SH-SY5Y (cell line): ENCODE results near the gene BABAM2.

Experiments
- GATA2 ChIP-seq: IDR thresholded peaks from 2 replicates; pipeline ENCODE4 v1.6.1; 2011; ENCODE audit warnings: mild to moderate bottlenecking, low read depth, low read length
- GATA3 ChIP-seq: IDR thresholded peaks from 2 replicates; pipeline ENCODE4 v1.6.1; 2011; ENCODE audit warnings: low read depth, mild to moderate bottlenecking, low read length, moderate library complexity

DNA sequence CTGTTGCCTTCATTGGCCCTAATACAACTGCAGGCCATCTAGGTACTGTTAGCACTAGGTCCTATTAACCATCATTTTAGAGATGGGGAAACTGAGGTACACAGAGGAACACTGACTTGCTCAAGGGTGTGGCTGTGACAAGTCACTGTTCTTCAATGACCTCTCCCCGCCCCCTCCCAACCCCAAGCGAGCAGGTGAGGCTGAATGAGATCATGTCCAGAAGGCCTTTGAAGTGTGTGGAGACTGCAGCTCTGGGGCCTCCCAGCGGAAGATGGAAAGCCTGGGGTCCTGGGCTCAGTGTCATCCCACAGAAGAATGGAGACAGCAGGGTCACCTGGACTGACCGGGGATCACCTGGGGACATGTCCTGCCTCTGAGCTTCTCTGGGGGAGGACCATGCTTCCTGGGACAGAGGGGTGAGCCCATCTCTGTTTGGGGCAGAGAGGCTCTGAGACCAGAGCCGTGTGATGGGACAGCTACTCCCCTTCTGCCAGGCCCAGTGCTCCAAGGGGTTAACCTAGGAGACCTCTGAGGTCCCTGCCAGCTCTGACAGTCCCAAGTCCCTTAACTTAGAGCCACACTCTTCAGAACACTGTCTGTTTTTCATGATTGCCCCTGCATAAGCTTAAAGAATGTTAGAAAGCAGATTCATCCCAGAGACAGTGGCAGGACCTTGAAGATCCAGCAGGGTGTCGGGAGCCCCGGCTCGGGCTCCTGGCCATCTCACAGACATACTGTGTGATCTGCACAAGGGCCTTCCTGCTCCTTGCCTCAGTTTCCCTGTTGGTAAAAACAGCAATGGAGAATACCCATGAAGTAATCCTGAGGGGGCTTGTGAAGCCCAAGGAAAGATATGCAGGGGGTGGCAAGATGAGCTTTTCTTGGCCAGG is 485.5 kb downstream of the BABAM2 start:
- TF ChIP-seq GATA3: no peak
- TF ChIP-seq GATA2: no peak
